Adrenal gland (tissue), 12 donors: ENCODE results near the gene ABHD4. TPM values are rescaled to one million over a fixed set of nuclear protein-coding genes. Genes with fewer than 3 reads are reported as not detected.

Experiments used
- DNase-seq, 7 donors: peaks; one replicate each; pipeline ENCODE4 v3.0.0-alpha.2; 2019 to 2020
- H3K27ac ChIP-seq, 5 donors: fragments of 200-600 bp; sonication (generic) in 4 of 5; 1 replicate in 3 of 5; 2 replicates in 2 of 5; pipeline versions ENCODE4 v1.5.1 to v1.8.0; 2016 to 2020; ENCODE audit warnings: mild to moderate bottlenecking in 1 of 5
- H3K27me3 ChIP-seq: fragments of 200-600 bp; 2 replicates; pipeline ENCODE4 v1.8.0; 2021
- H3K36me3 ChIP-seq, 2 donors: fragments of 200-600 bp; replicated peaks in 1 of 2; 1 replicate in 1 of 2; 2 replicates in 1 of 2; pipeline versions ENCODE4 v1.5.1 to v1.8.0; 2018 to 2022
- H3K4me1 ChIP-seq, 2 donors: fragments of 200-600 bp; replicated peaks in 1 of 2; 1 replicate in 1 of 2; 2 replicates in 1 of 2; pipeline versions ENCODE4 v1.5.1 to v1.8.0; 2018 to 2021
- H3K4me3 ChIP-seq, 4 donors: fragments of 200-600 bp; sonication (generic) in 3 of 4; one replicate each; pipeline ENCODE4 v1.5.1; 2016 to 2018
- H3K9me3 ChIP-seq, 3 donors: fragments of 200-600 bp; sonication (generic) in 1 of 3; replicated peaks in 1 of 3; 1 replicate in 2 of 3; 2 replicates in 1 of 3; pipeline versions ENCODE4 v1.5.1 to v1.8.0; 2016 to 2021
- CTCF ChIP-seq, 6 experiments: fragments of 450-650 bp in 4 of 6; fragments of 200-600 bp in 2 of 6; sonication (generic) in 1 of 6; IDR thresholded peaks; 1 replicate in 5 of 6; 2 replicates in 1 of 6; pipeline versions ENCODE4 v1.5.1 to v1.8.0; 2016 to 2021; ENCODE audit warnings: antibody characterized with exemption in 6 of 6, mild to moderate bottlenecking in 2 of 6, moderate library complexity in 1 of 6
- POLR2A ChIP-seq, 2 donors: fragments of 450-650 bp; IDR thresholded peaks; one replicate each; pipeline ENCODE4 v1.6.1; 2017; ENCODE audit warnings: antibody characterized with exemption in 2 of 2, mild to moderate bottlenecking in 2 of 2, moderate library complexity in 1 of 2
- WGBS, 4 donors: extraction: QIAGEN DNeasy Blood & Tissue Kit in 2 of 4; methylation state at CpG; one replicate each; pipeline versions ENCODE4 v1.1.5 to v1.1.7; 2013 to 2017; 5-methylcytosine and 5-hydroxymethylcytosine counted together
- intact Hi-C, 2 donors: fragments of 100-400 bp; cut with DNase I; formaldehyde crosslinking; loops; one replicate each; pipeline versions ENCODE4 v1.14.1 to v1.15.0; 2022 to 2023
- polyA plus RNA-seq, 3 donors: library from polyadenylated mRNA; stranded (reverse); fragments of 200-250 nt in 2 of 3; fragments of 350-450 nt in 1 of 3; fragmentation: Illumina TruSeq in 1 of 3; extraction: RNeasy Lipid Tissue Mini Kit (QIAGEN cat#74804) in 1 of 3; gene quantifications; one replicate each; pipeline ENCODE4 v1.2.3, GENCODE V29; 2013 to 2014
- total RNA-seq, 9 donors: library from RNA; depleted of rRNA in 4 of 9; stranded (reverse); fragments of >200 nt in 4 of 9; fragments of 120-200 nt in 1 of 9; fragmentation: NEBNext Ultra II Directional in 1 of 9; extraction: Animal tissue kit (Norgen Biotek cat#: 25700) in 1 of 9; gene quantifications; one replicate each; pipeline versions ENCODE4 v1.1.0 to v1.2.4, GENCODE V29; 2013 to 2023
- donor health status: healthy with polysubstance abuse.
- donor health status: Bipolar disorder and iron deficiency.
- donor health status: DM: yes; HTN: yes; CAD: no.
- donor health status: DM: no; HTN: no; CAD: no.
- donor health status: DM: no; HTN: no; CAD: no.
- donor health status: DM: yes; HTN: yes; CAD: no.

Gene ABHD4
- total and polyA plus RNA-seq, 12 donors = 21.4 to 93.4 (median 43.5) TPM

- TF ChIP-seq POLR2A (IDR thresholded peaks at IDR 0.05) (no peak), CTCF (IDR thresholded peaks at IDR 0.05) (no peak)
- Histone ChIP-seq H3K27ac (no peak overlapping the region), H3K4me1 (peaks cover 8 to 23% of the 10 kb centered on the region in 2 donors), H3K4me3 (no peak overlapping the region), H3K36me3 (no peaks in the 10 kb centered on the region), H3K27me3 (no peaks in the 10 kb centered on the region), H3K9me3 (no peaks in the 10 kb centered on the region)
- intact Hi-C loops = loop anchor here (5.0 to 10.0 kb wide), 3 partner anchors 105 to 302 kb away; partner anchors contain the start of gene MRPL52 (in 1 of the 2)
- no peak for DNase-seq
- WGBS, 4 donors = 66 to 80% (median 72%) methylated on average over 8 to 11 of the region's 11 CpGs
Measured at GRCh38 chr14:22549981-22550673, 48.0 kb upstream of the ABHD4 start.

DNA sequence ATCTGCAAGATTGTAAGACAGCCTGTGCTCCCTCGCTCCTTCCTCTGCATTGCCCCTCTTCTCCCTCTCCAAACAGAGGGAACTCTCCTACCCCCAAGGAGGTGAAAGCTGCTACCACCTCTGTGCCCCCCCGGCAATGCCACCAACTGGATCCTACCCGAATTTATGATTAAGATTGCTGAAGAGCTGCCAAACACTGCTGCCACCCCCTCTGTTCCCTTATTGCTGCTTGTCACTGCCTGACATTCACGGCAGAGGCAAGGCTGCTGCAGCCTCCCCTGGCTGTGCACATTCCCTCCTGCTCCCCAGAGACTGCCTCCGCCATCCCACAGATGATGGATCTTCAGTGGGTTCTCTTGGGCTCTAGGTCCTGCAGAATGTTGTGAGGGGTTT is 46.5 kb upstream of the ABHD4 start:
- no peaks in the 10 kb centered on the region for H3K9me3 ChIP-seq
- WGBS, 4 donors = 41 to 58% (median 47%) methylated on average over 4 to 5 of the region's 5 CpGs
- DNase-seq = no peak

GRCh38 chr14:22552001-22552826 is 45.9 kb upstream of the ABHD4 start:
- WGBS, 4 donors = 64 to 73% (median 67%) methylated on average over 12 to 13 of the region's 13 CpGs
- no peak for DNase-seq
- Histone ChIP-seq H3K36me3 (no peaks in the 10 kb centered on the region), H3K4me1 (peaks cover 0 to 22% of the 10 kb centered on the region in 2 donors), H3K4me3 (no peak overlapping the region), H3K9me3 (no peaks in the 10 kb centered on the region), H3K27ac (peak overlapping the region in 1 of 5 donors; percentile 29), H3K27me3 (no peaks in the 10 kb centered on the region)
- no peak for TF ChIP-seq CTCF (IDR thresholded peaks at IDR 0.05)
- TF ChIP-seq POLR2A (IDR thresholded peaks at IDR 0.05) = no peak
- intact Hi-C loops = loop anchor here (5.0 to 10.0 kb wide), 3 partner anchors 103 to 300 kb away; partner anchors contain the start of gene MRPL52 (in 1 of the 2)

More for the DNA sequence above, 46.5 kb upstream of the ABHD4 start:
- Histone ChIP-seq H3K36me3 (no peaks in the 10 kb centered on the region), H3K4me3 (no peak overlapping the region), H3K4me1 (peaks cover 4 to 20% of the 10 kb centered on the region in 2 donors), H3K27ac (no peak overlapping the region), H3K27me3 (no peaks in the 10 kb centered on the region)
- intact Hi-C loops = loop anchor here (5.0 to 10.0 kb wide), 3 partner anchors 103 to 301 kb away; partner anchors contain the start of gene MRPL52 (in 1 of the 2)
- no peak for TF ChIP-seq POLR2A (IDR thresholded peaks at IDR 0.05)

DNA sequence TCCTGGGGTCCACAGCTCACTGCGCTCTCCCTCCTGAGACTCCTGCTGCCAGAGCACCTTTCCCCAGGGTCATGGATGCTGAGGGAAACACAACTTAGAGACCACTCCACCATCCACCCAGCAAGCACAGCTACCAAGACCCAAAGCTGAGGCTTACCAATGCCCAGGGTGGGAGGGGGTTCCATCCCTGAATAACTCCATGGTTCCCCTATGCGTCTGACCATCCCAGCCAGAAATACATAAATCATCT is 45.3 kb upstream of the ABHD4 start:
- Histone ChIP-seq H3K9me3 (no peaks in the 10 kb centered on the region), H3K4me3 (no peak overlapping the region), H3K4me1 (peaks cover 0 to 25% of the 10 kb centered on the region in 2 donors), H3K27me3 (no peaks in the 10 kb centered on the region), H3K27ac (no peak overlapping the region), H3K36me3 (no peaks in the 10 kb centered on the region)
- intact Hi-C loops = loop anchor here (5.0 to 10.0 kb wide), 3 partner anchors 102 to 300 kb away; partner anchors contain the start of gene MRPL52 (in 1 of the 2)
- 86 to 96% (median 94%) methylated on average over 1 to 2 of the region's 2 CpGs for WGBS, 4 donors
- TF ChIP-seq POLR2A (IDR thresholded peaks at IDR 0.05) (no peak), CTCF (IDR thresholded peaks at IDR 0.05) (no peak)
- DNase-seq = no peak
